Measurements from ENCODE around the gene CNNM1. TPM values are rescaled to one million over a fixed set of nuclear protein-coding genes. Genes with fewer than 3 reads are reported as not detected.

CNNM1 gene
- 1.1 and 1.3 TPM in 2 replicates for polyA plus RNA-seq (2011; rRNA removed)
- 1.6 and 1.7 TPM in 2 replicates for polyA minus RNA-seq (2011; rRNA and poly(A)+ RNA removed)

DNA sequence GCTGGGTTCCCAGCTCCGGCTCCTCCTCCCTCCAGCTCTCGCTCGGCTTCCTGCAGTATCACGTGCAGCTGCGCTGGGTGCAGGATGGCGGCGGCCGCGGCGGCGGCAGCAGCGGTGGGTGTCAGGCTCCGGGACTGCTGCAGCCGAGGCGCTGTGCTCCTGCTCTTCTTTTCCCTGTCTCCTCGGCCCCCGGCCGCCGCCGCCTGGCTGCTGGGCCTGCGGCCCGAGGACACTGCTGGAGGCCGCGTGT lies at the start of gene CNNM1:
Gene CNNM1 (plus strand): TSS at position 53 of the 250 bp plus-strand sequence. CDS start 32 bp downstream, at position 85.
- ChIA-PET POLR2A (interaction anchor here (0.8 kb wide), 1 partner anchor 8 kb away, joined by 3 read pairs; no protein-coding TSS in a partner anchor), CTCF (interaction anchor here (0.8 to 1.5 kb wide), 3 partner anchors 9 to 41 kb away, joined by 3 to 4 read pairs (median 4); no protein-coding TSS in a partner anchor)
- Histone ChIP-seq H3K4me3 (ENCODE audit: low read depth, low read length) (peak within 1 kb of the TSS; percentile 57), H3K27me3 (ENCODE audit: control insufficient read depth, insufficient read depth, low read length) (no peaks in the 10 kb centered on the region), H3K36me3 (ENCODE audit: control insufficient read depth, insufficient read depth, low read length) (no peaks in the 10 kb centered on the region)
- no peak for DNase-seq (ENCODE audit: low read depth)
- TF ChIP-seq, protein P1, sequence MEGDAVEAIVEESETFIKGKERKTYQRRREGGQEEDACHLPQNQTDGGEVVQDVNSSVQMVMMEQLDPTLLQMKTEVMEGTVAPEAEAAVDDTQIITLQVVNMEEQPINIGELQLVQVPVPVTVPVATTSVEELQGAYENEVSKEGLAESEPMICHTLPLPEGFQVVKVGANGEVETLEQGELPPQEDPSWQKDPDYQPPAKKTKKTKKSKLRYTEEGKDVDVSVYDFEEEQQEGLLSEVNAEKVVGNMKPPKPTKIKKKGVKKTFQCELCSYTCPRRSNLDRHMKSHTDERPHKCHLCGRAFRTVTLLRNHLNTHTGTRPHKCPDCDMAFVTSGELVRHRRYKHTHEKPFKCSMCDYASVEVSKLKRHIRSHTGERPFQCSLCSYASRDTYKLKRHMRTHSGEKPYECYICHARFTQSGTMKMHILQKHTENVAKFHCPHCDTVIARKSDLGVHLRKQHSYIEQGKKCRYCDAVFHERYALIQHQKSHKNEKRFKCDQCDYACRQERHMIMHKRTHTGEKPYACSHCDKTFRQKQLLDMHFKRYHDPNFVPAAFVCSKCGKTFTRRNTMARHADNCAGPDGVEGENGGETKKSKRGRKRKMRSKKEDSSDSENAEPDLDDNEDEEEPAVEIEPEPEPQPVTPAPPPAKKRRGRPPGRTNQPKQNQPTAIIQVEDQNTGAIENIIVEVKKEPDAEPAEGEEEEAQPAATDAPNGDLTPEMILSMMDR (IDR thresholded peaks at IDR 0.05; ENCODE audit: insufficient read depth, low read depth, low read length), result no peak

DNA sequence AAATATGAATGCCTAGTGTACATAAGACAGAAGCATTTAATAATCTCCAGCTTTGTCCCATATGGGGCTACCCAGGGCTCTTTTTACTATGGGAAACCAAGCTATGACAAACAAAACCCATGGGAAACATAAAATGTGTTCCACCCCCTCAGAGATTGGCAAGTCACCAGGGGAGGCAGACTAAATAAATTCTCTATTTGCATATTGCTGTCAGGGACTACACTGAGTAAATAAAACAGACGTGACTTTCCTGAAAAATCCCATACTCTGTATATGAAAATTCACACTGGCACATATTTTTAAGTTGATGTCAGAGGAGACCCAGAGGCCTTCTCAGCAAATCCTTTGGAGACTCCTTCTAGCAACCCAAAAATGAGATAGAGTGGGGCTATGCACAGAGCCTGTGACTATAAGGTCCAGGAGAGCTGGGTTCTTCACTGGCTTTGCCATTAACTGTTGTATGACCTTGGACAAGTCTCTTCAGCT lies 49.5 kb upstream of the CNNM1 start:
- POLR2A ChIA-PET, result no interaction called here
- Histone ChIP-seq H3K4me3 (ENCODE audit: low read depth, low read length) (no peak overlapping the region), H3K27me3 (ENCODE audit: control insufficient read depth, insufficient read depth, low read length) (no peaks in the 10 kb centered on the region), H3K36me3 (ENCODE audit: control insufficient read depth, insufficient read depth, low read length) (no peaks in the 10 kb centered on the region)
- TF ChIP-seq, protein P1 (IDR thresholded peaks at IDR 0.05; ENCODE audit: insufficient read depth, low read depth, low read length), result no peak
- peak; percentile 91 for DNase-seq (ENCODE audit: low read depth)
- CTCF ChIA-PET, result interaction anchor here (1.1 kb wide), 1 partner anchor 79 kb away, joined by 3 read pairs; no protein-coding TSS in a partner anchor

DNA sequence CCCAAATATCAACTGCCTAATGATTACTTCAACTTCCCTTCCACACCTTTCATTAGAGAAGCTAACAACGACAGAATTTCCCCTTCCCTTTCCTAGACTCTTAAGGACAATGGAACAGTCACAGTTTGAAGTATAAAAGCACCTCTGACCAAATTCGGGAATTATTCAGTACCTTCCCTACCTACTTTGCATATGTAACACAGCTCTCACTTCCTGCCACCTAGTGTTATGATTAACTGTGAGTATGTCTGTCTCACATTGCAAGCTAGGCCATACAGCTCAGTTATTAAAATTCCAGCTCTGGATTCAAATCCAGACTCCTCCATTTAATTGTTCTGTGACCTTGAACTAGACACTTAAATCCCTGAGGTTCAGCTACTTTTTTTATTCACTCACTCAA lies 48.7 kb upstream of the CNNM1 start:
- no peaks in the 10 kb centered on the region for H3K36me3 ChIP-seq (ENCODE audit: control insufficient read depth, insufficient read depth, low read length)
- TF ChIP-seq, protein P1 (IDR thresholded peaks at IDR 0.05; ENCODE audit: insufficient read depth, low read depth, low read length), result no peak
- POLR2A ChIA-PET, result no interaction called here
- DNase-seq (ENCODE audit: low read depth), result no peak
- CTCF ChIA-PET, result interaction anchor here (0.6 kb wide), 1 partner anchor 1019 kb away, joined by 3 read pairs; no protein-coding TSS in a partner anchor
- H3K4me3 ChIP-seq (ENCODE audit: low read depth, low read length), result no peak overlapping the region
- no peaks in the 10 kb centered on the region for H3K27me3 ChIP-seq (ENCODE audit: control insufficient read depth, insufficient read depth, low read length)

GRCh38 chr10:99285881-99286280 lies 43.3 kb upstream of the CNNM1 start:
- CTCF ChIA-PET, result no interaction called here
- no peak for DNase-seq (ENCODE audit: low read depth)

DNA sequence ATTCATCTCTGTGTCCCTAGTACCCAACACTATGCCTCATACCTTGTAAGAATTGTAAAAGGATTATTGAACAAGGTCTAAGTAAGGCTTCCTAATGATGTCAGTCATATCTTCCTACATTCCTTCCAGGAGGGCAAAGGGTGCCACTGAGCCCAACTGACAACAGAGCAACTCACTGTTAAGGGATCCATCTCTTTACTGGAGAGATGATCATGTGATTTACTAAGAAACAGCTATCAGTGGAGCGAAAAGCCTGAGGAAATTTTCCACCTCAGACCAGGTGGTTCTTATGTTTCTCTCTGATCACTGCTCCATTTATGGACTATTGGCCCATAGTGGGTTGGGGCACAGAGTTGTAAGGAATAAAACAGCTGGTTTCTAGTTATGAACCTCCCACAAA lies 38.9 kb upstream of the CNNM1 start:
- Histone ChIP-seq H3K27me3 (ENCODE audit: control insufficient read depth, insufficient read depth, low read length) (no peaks in the 10 kb centered on the region), H3K36me3 (ENCODE audit: control insufficient read depth, insufficient read depth, low read length) (no peaks in the 10 kb centered on the region), H3K4me3 (ENCODE audit: low read depth, low read length) (no peak overlapping the region)
- TF ChIP-seq, protein P1 (IDR thresholded peaks at IDR 0.05; ENCODE audit: insufficient read depth, low read depth, low read length), result no peak
- POLR2A ChIA-PET, result no interaction called here
- CTCF ChIA-PET, result no interaction called here
- no peak for DNase-seq (ENCODE audit: low read depth)

More at GRCh38 chr10:99285881-99286280, 43.3 kb upstream of the CNNM1 start:
- Histone ChIP-seq H3K36me3 (ENCODE audit: control insufficient read depth, insufficient read depth, low read length) (no peaks in the 10 kb centered on the region), H3K27me3 (ENCODE audit: control insufficient read depth, insufficient read depth, low read length) (no peaks in the 10 kb centered on the region), H3K4me3 (ENCODE audit: low read depth, low read length) (no peak overlapping the region)
- TF ChIP-seq, protein P1 (IDR thresholded peaks at IDR 0.05; ENCODE audit: insufficient read depth, low read depth, low read length), result no peak
- POLR2A ChIA-PET, result no interaction called here
